NB4 (cell line): ENCODE data around the gene ENG.

Source experiments
- DNase-seq: peaks from one replicate; pipeline ENCODE4 v3.0.0; 2010; ENCODE audit warnings: low read depth
- H3K4me3 ChIP-seq: one replicate; pipeline ENCODE4 v1.5.1; 2011; ENCODE audit warnings: mild to moderate bottlenecking, low read depth, low read length, moderate library complexity
- MYC ChIP-seq: IDR thresholded peaks from 2 replicates; pipeline ENCODE4 v1.6.1; 2011; ENCODE audit warnings: low read depth, low read length
- POLR2A ChIP-seq: IDR thresholded peaks from 2 replicates; pipeline ENCODE4 v1.6.1; 2011; ENCODE audit warnings: mild to moderate bottlenecking; ENCODE audit not compliant: insufficient read length; ENCODE audit errors: extremely low read depth
- TF ChIP-seq, protein P1 (sequence below): IDR thresholded peaks from one replicate; pipeline ENCODE4 v1.5.1; 2012; ENCODE audit warnings: low read depth, low read length
- TF ChIP-seq, protein P2 (sequence below): IDR thresholded peaks from 2 replicates; pipeline ENCODE4 v1.6.1; 2011; ENCODE audit warnings: low read depth, low read length

ENG gene

GRCh38 chr9:127835991-127836516, 18.4 kb downstream of the ENG start:
- TF ChIP-seq, protein P1, sequence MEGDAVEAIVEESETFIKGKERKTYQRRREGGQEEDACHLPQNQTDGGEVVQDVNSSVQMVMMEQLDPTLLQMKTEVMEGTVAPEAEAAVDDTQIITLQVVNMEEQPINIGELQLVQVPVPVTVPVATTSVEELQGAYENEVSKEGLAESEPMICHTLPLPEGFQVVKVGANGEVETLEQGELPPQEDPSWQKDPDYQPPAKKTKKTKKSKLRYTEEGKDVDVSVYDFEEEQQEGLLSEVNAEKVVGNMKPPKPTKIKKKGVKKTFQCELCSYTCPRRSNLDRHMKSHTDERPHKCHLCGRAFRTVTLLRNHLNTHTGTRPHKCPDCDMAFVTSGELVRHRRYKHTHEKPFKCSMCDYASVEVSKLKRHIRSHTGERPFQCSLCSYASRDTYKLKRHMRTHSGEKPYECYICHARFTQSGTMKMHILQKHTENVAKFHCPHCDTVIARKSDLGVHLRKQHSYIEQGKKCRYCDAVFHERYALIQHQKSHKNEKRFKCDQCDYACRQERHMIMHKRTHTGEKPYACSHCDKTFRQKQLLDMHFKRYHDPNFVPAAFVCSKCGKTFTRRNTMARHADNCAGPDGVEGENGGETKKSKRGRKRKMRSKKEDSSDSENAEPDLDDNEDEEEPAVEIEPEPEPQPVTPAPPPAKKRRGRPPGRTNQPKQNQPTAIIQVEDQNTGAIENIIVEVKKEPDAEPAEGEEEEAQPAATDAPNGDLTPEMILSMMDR: no peak
- TF ChIP-seq MYC: no peak
- TF ChIP-seq, protein P2, sequence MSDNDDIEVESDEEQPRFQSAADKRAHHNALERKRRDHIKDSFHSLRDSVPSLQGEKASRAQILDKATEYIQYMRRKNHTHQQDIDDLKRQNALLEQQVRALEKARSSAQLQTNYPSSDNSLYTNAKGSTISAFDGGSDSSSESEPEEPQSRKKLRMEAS: no peak
- no peak for TF ChIP-seq POLR2A
- H3K4me3 ChIP-seq: no peak overlapping the region
- peak; percentile 73 for DNase-seq

DNA sequence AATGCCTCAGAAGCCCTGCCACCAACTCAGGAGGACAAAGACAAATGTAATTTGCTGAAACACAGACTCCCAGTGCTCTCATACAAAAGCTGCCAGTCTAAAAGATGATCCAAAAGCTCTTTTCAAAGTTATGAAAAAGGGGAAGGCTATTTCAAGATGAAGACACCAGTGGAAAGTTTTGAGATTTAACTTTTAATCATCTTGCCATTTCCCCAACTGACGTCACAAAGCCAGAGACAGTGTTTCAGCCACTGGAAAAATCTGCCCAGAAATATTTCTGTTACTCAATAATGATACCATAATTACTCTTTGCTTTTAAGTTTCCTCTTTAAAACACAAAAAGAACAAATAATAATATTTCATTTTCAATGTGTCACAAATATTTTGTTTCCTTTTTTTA, 20.9 kb downstream of the ENG start:
- H3K4me3 ChIP-seq: no peak overlapping the region
- DNase-seq: no peak
- TF ChIP-seq MYC (no peak), POLR2A (no peak)
- TF ChIP-seq, protein P1: no peak
- TF ChIP-seq, protein P2: no peak

DNA sequence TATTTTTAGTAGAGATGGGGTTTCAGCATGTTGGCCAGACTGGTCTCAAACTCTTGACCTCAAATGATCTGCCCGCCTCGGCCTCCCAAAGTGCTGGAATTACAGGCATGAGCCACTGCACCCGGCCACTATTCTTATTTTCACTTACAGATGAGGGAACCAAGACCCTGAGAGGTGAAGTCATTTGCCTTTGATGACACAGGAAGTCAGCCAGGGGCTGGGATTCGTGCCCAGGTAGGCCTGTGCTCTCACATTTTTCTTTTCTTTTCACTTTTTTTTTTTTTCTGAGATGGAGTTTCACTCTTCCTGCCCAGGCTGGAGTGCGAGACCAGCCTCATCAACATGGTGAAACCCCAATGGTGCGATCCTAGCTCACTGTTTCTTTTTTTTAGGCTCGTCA, 22.2 kb downstream of the ENG start:
- no peak for TF ChIP-seq MYC
- no peak for TF ChIP-seq POLR2A
- TF ChIP-seq, protein P1: no peak
- TF ChIP-seq, protein P2: no peak
- H3K4me3 ChIP-seq: no peak overlapping the region
- DNase-seq: no peak

GRCh38 chr9:127829205-127829906, 25.1 kb downstream of the ENG start:
- TF ChIP-seq, protein P1: no peak
- no peak for TF ChIP-seq POLR2A
- TF ChIP-seq MYC: no peak
- TF ChIP-seq, protein P2: no peak
- no peak overlapping the region for H3K4me3 ChIP-seq
- no peak for DNase-seq

- H3K4me3 ChIP-seq: no peak overlapping the region
- DNase-seq: peak; percentile 50
- TF ChIP-seq, protein P1: no peak
- no peak for TF ChIP-seq MYC
- TF ChIP-seq POLR2A: no peak
- TF ChIP-seq, protein P2: no peak
These were observed 26.0 kb downstream of the ENG start for GRCh38 chr9:127828262-127829031.
